ENCODE measurements around the gene NRF1.
"Not testable (repeated sequence)": the region's sequence is repeated elsewhere in the genome, so short reads cannot be mapped to it uniquely, and the experiment has no call there.

The NRF1 gene

GRCh38 chr7:129789652-129790051 is 178.1 kb downstream of the NRF1 start:
- Histone ChIP-seq H3K4me3 (ENCODE audit: low read length) (no peak overlapping the region), H3K9ac (ENCODE audit: low read length) (no peak overlapping the region), H3K4me1 (ENCODE audit: control insufficient read depth, insufficient read depth, low read length) (peaks cover 2% of the 10 kb centered on the region), H3K9me3 (ENCODE audit: control insufficient read depth, low read length) (peaks cover 2% of the 10 kb centered on the region), H3K27me3 (replicated peaks; ENCODE audit: control insufficient read depth, insufficient read depth, low read length) (peaks cover 43% of the 10 kb centered on the region), H3K36me3 (ENCODE audit: control insufficient read depth, insufficient read depth, low read length, severe bottlenecking) (no peaks in the 10 kb centered on the region)
- DNase-seq (ENCODE audit: low read depth): no peak

- Histone ChIP-seq H3K4me3 (ENCODE audit: low read length) (no peak overlapping the region), H3K36me3 (ENCODE audit: control insufficient read depth, insufficient read depth, low read length, severe bottlenecking) (no peaks in the 10 kb centered on the region), H3K4me1 (ENCODE audit: control insufficient read depth, insufficient read depth, low read length) (no peaks in the 10 kb centered on the region), H3K27me3 (replicated peaks; ENCODE audit: control insufficient read depth, insufficient read depth, low read length) (peaks cover 42% of the 10 kb centered on the region), H3K9ac (ENCODE audit: low read length) (no peak overlapping the region), H3K9me3 (ENCODE audit: control insufficient read depth, low read length) (no peaks in the 10 kb centered on the region)
- no peak for DNase-seq (ENCODE audit: low read depth)
These were observed 178.6 kb downstream of the NRF1 start for GRCh38 chr7:129790136-129790535.

- Histone ChIP-seq H3K4me1 (ENCODE audit: control insufficient read depth, insufficient read depth, low read length) (peaks cover 1% of the 10 kb centered on the region), H3K27me3 (replicated peaks; ENCODE audit: control insufficient read depth, insufficient read depth, low read length) (peaks cover 28% of the 10 kb centered on the region), H3K9ac (ENCODE audit: low read length) (no peak overlapping the region), H3K9me3 (ENCODE audit: control insufficient read depth, low read length) (no peaks in the 10 kb centered on the region), H3K4me3 (ENCODE audit: low read length) (no peak overlapping the region), H3K36me3 (ENCODE audit: control insufficient read depth, insufficient read depth, low read length, severe bottlenecking) (no peaks in the 10 kb centered on the region)
- no peak for DNase-seq (ENCODE audit: low read depth)
These were observed 181.2 kb downstream of the NRF1 start for GRCh38 chr7:129792721-129793120.

DNA sequence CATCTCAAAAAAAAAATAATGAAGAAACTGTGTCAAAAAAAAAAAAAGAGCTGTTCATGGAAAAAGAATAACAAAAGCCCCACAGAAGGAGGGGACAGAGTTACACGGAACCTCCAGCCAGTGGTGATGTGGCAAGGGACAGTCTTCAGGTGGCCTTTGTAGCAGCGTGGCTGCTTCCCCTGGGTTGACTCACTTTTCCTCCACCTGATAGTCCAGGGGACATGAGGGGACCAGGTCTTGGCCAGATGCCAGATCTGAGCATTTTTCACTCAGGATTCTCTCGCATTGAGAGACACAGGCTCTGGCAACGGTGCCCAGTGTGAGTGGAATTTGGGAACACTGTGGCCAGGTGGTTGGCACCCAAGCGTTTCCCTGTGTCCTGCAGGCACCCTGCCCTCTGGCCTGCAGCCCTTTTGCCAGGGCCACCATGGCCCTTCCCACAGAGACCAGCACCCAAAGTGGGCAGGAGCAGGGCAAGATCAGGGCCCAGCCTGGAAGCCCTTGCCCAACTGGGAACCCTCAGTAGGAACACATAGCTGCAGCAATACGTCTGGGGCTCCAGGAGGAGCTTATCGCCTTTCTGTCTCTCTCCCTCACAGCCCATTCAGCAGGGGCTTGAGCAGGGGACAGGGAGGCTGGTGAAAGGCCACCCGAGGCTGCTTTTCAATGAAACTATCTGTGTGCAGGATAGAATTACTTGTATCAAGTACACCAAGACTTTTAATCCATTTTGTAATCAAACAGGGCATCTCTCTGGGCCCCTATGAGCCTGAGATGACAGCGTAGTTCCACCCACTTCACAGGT is 182.2 kb downstream of the NRF1 start:
- Histone ChIP-seq H3K9me3 (ENCODE audit: control insufficient read depth, low read length) (no peaks in the 10 kb centered on the region), H3K27me3 (replicated peaks; ENCODE audit: control insufficient read depth, insufficient read depth, low read length) (peaks cover 26% of the 10 kb centered on the region), H3K36me3 (ENCODE audit: control insufficient read depth, insufficient read depth, low read length, severe bottlenecking) (no peaks in the 10 kb centered on the region), H3K9ac (ENCODE audit: low read length) (no peak overlapping the region), H3K4me1 (ENCODE audit: control insufficient read depth, insufficient read depth, low read length) (peaks cover 3% of the 10 kb centered on the region), H3K4me3 (ENCODE audit: low read length) (no peak overlapping the region)
- DNase-seq (ENCODE audit: low read depth): no peak

DNA sequence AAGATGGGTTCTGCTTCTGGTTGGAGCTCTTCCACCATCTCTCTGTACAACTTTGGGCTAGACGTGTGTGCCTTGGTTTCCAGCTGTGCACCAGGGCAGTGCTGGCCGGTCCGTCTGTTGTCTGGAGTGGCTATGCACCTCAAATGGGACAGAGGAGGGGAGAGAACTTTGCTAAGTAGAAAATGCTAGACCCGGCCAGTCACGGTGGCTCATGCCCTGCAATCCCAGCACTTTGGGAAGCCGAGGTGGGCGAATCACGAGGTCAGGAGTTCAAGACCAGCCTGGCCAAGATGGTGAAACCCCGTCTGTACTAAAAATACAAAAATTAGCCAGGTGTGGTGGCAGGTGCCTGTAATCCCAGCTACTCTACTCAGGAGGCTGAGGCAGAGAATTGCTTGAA is 182.9 kb downstream of the NRF1 start:
- not testable (repeated sequence) for DNase-seq (ENCODE audit: low read depth); H3K4me1 ChIP-seq (ENCODE audit: control insufficient read depth, insufficient read depth, low read length); H3K36me3 ChIP-seq (ENCODE audit: control insufficient read depth, insufficient read depth, low read length, severe bottlenecking); H3K4me3 ChIP-seq (ENCODE audit: low read length); H3K9ac ChIP-seq (ENCODE audit: low read length); H3K9me3 ChIP-seq (ENCODE audit: control insufficient read depth, low read length)
- peaks cover 30% of the 10 kb centered on the region for H3K27me3 ChIP-seq (replicated peaks; ENCODE audit: control insufficient read depth, insufficient read depth, low read length)

GRCh38 chr7:129796186-129796775 is 184.8 kb downstream of the NRF1 start:
- Histone ChIP-seq H3K27me3 (replicated peaks; ENCODE audit: control insufficient read depth, insufficient read depth, low read length) (peaks cover 21% of the 10 kb centered on the region), H3K9me3 (ENCODE audit: control insufficient read depth, low read length) (no peaks in the 10 kb centered on the region), H3K4me1 (ENCODE audit: control insufficient read depth, insufficient read depth, low read length) (peaks cover 3% of the 10 kb centered on the region), H3K36me3 (ENCODE audit: control insufficient read depth, insufficient read depth, low read length, severe bottlenecking) (no peaks in the 10 kb centered on the region), H3K4me3 (ENCODE audit: low read length) (no peak overlapping the region), H3K9ac (ENCODE audit: low read length) (no peak overlapping the region)
- no peak for DNase-seq (ENCODE audit: low read depth)

GRCh38 chr7:129797214-129797789 is 185.8 kb downstream of the NRF1 start:
- no peak for DNase-seq (ENCODE audit: low read depth)
- H3K27me3 ChIP-seq (replicated peaks; ENCODE audit: control insufficient read depth, insufficient read depth, low read length): peaks cover 18% of the 10 kb centered on the region
- H3K9me3 ChIP-seq (ENCODE audit: control insufficient read depth, low read length): no peaks in the 10 kb centered on the region
- H3K4me3 ChIP-seq (ENCODE audit: low read length): no peak overlapping the region
- H3K9ac ChIP-seq (ENCODE audit: low read length): no peak overlapping the region
- H3K36me3 ChIP-seq (ENCODE audit: control insufficient read depth, insufficient read depth, low read length, severe bottlenecking): no peaks in the 10 kb centered on the region
- H3K4me1 ChIP-seq (ENCODE audit: control insufficient read depth, insufficient read depth, low read length): peaks cover 3% of the 10 kb centered on the region

DNA sequence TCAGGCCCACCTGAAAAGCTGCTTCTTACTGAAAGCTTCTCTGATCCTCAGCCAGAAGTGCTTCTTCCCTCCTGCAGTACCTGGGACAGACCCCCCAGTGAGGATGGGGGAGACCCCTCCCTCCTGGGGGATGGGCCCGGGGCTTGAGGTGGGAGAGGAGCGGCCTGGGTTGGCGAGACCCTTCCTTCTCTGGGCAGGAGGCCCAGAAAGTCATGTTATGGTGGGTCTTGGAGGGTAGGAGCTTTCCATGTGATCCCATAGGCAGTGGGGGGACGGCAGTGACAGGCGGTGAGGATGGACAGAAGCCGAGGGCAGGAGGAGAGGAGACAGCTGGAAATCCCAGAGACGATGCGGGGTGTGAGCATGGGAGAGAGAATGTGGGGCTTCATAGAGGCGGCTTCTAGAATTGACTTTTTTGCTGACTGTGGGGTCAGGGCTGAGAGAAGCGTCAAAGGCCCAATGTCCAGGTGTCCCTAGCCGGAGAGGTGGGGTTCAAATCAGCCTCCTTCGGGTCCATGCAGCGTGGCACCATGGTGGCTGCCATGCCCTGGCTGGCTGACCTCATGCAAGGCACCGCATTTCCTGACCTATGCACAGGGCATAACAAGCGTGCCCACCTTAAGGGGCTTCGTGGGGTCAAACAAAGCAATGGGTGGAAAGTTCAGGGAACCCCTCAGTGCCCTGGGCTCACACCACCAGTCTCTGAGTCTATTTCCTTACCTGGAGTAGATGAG is 187.3 kb downstream of the NRF1 start:
- H3K27me3 ChIP-seq (replicated peaks; ENCODE audit: control insufficient read depth, insufficient read depth, low read length): peaks cover 21% of the 10 kb centered on the region
- no peak overlapping the region for H3K9ac ChIP-seq (ENCODE audit: low read length)
- DNase-seq (ENCODE audit: low read depth): no peak
- no peaks in the 10 kb centered on the region for H3K9me3 ChIP-seq (ENCODE audit: control insufficient read depth, low read length)
- peaks cover 3% of the 10 kb centered on the region for H3K4me1 ChIP-seq (ENCODE audit: control insufficient read depth, insufficient read depth, low read length)
- H3K36me3 ChIP-seq (ENCODE audit: control insufficient read depth, insufficient read depth, low read length, severe bottlenecking): no peaks in the 10 kb centered on the region
- no peak overlapping the region for H3K4me3 ChIP-seq (ENCODE audit: low read length)

DNA sequence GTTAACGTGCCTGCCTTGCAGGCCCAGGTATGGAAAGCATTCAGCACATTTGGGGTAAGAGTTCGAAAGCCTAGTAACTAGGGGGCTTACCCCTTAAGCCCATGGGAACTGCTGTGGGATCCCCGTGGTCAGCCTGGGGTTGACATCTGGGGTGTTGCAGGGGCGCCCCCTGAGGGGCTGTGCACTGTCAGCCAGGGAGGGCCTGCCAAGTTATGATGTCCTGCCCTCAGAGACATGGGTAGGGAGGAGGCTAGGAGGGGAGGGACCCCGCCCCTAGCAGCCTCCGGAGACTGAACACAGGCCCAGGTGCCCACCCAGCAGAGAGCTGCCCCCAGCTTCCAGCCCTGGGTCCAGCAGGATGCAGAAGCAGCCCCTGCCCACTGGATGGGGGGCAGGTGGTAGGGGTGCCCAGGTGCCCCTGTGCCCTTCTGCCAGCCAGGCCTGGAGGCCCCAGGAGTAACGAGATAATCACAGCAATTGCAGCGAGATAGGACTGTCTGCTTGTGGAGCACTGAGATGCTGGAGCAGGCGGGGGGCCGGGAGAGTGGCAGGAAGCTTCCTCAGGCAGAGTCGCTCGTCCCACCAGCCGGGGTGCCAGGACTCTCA is 187.9 kb downstream of the NRF1 start:
- Histone ChIP-seq H3K4me1 (ENCODE audit: control insufficient read depth, insufficient read depth, low read length) (peaks cover 3% of the 10 kb centered on the region), H3K27me3 (replicated peaks; ENCODE audit: control insufficient read depth, insufficient read depth, low read length) (peaks cover 21% of the 10 kb centered on the region), H3K36me3 (ENCODE audit: control insufficient read depth, insufficient read depth, low read length, severe bottlenecking) (no peaks in the 10 kb centered on the region), H3K9me3 (ENCODE audit: control insufficient read depth, low read length) (no peaks in the 10 kb centered on the region), H3K9ac (ENCODE audit: low read length) (no peak overlapping the region), H3K4me3 (ENCODE audit: low read length) (no peak overlapping the region)
- DNase-seq (ENCODE audit: low read depth): no peak

GRCh38 chr7:129800901-129801300 is 189.4 kb downstream of the NRF1 start:
- H3K4me1 ChIP-seq (ENCODE audit: control insufficient read depth, insufficient read depth, low read length): peaks cover 3% of the 10 kb centered on the region
- H3K36me3 ChIP-seq (ENCODE audit: control insufficient read depth, insufficient read depth, low read length, severe bottlenecking): no peaks in the 10 kb centered on the region
- peaks cover 17% of the 10 kb centered on the region for H3K27me3 ChIP-seq (replicated peaks; ENCODE audit: control insufficient read depth, insufficient read depth, low read length)
- H3K9ac ChIP-seq (ENCODE audit: low read length): no peak overlapping the region
- no peak for DNase-seq (ENCODE audit: low read depth)
- no peaks in the 10 kb centered on the region for H3K9me3 ChIP-seq (ENCODE audit: control insufficient read depth, low read length)
- no peak overlapping the region for H3K4me3 ChIP-seq (ENCODE audit: low read length)

DNA sequence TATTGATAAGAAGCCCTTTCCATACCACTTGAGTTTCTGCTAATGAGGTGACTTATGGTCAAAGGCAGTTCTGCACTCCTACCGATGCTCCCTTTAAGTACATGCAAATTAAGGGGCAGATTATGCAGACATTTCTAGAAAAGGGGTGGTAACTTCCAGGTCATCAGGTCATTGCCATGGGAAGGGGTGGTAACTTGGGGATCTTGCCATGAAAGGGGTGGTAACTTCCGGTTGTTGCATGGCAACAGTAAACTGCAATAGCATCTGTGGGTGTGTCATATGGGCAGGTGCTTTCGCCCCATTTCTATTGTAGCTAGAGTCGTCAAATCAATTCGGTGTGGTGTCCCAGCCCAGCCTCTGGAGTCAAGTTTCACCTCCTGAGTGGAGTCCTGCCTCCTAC is 190.4 kb downstream of the NRF1 start:
- H3K36me3 ChIP-seq (ENCODE audit: control insufficient read depth, insufficient read depth, low read length, severe bottlenecking): no peaks in the 10 kb centered on the region
- H3K4me1 ChIP-seq (ENCODE audit: control insufficient read depth, insufficient read depth, low read length): peaks cover 3% of the 10 kb centered on the region
- no peak overlapping the region for H3K9ac ChIP-seq (ENCODE audit: low read length)
- H3K4me3 ChIP-seq (ENCODE audit: low read length): no peak overlapping the region
- no peak for DNase-seq (ENCODE audit: low read depth)
- peaks cover 12% of the 10 kb centered on the region for H3K27me3 ChIP-seq (replicated peaks; ENCODE audit: control insufficient read depth, insufficient read depth, low read length)
- no peaks in the 10 kb centered on the region for H3K9me3 ChIP-seq (ENCODE audit: control insufficient read depth, low read length)

Data from adipocyte (in vitro differentiated cells).